22Rv1 (cell line): ENCODE measurements around the gene IRS2.

ENCODE experiments used
- CTCF ChIP-seq: fragments of 450-650 bp; IDR thresholded peaks from 2 replicates; pipeline ENCODE4 v1.5.1; 2017; ENCODE audit warnings: mild to moderate bottlenecking
- ZFX ChIP-seq: fragments of 450-650 bp; IDR thresholded peaks from 2 replicates; pipeline ENCODE4 v1.6.1; 2017; ENCODE audit warnings: antibody characterized with exemption, borderline replicate concordance

GRCh38 chr13:109818886-109819285, 32.5 kb upstream of the IRS2 start:
- TF ChIP-seq CTCF (no peak), ZFX (no peak)
